NCI-H774 (cell line): ENCODE results near the gene TGM1.
"Not testable (repeated sequence)": the region's sequence is repeated elsewhere in the genome, so short reads cannot be mapped to it uniquely, and the experiment has no call there.

Source experiments
- DNase-seq: peaks from one replicate; lab custom pipeline; 2025; lab: John Stamatoyannopoulos, UW

The TGM1 gene

DNA sequence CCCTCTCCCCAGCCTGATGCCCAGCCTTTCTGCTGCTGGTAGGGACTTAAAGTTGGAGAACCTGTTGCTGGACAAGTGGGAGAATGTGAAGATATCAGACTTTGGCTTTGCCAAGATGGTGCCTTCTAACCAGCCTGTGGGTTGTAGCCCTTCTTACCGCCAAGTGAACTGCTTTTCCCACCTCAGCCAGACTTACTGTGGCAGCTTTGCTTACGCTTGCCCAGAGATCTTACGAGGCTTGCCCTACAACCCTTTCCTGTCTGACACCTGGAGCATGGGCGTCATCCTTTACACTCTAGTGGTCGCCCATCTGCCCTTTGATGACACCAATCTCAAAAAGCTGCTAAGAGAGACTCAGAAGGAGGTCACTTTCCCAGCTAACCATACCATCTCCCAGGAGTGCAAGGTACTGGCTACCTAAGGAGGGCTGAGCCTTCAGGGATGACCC is 55.8 kb downstream of the TGM1 start:
- no peak for DNase-seq

DNA sequence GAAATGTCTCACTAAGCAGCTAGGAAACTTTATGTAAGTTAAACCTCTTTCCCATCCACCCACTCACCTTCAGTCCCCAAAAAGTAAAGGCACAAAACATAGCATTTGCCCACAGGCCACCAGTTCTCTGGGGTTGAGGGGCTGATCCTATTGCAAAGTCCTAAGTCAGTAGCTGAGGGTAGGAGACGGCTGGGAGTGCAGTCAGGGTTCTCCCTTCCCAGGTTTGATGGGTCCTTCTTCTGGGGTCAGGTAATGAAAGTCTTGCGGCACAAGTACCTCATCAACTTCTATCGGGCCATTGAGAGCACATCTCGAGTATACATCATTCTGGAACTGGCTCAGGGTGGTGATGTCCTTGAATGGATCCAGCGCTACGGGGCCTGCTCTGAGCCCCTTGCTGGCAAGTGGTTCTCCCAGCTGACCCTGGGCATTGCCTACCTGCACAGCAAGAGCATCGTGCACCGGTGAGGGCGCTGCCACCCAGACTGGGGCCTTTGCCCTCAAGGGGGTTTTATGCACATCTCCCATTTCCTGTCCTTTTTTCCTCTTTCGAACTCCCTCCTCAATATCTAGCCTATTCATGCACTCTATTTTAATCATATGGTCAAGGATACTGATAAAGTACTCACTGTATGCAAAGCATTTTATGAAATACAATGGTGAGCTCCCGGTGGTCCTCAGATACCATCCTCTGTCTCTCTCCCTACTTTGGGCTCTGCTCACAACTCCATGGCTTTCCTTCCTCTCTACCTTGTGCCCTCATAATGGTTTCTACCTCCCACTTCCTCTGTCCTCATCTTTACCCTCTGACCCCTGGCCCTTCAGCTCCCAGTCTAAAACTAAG is 56.5 kb downstream of the TGM1 start:
- no peak for DNase-seq

- no peak for DNase-seq
These were observed 58.5 kb downstream of the TGM1 start for GRCh38 chr14:24204163-24205146.

- not testable (repeated sequence) for DNase-seq
These were observed 59.6 kb downstream of the TGM1 start for GRCh38 chr14:24203249-24203886.

DNA sequence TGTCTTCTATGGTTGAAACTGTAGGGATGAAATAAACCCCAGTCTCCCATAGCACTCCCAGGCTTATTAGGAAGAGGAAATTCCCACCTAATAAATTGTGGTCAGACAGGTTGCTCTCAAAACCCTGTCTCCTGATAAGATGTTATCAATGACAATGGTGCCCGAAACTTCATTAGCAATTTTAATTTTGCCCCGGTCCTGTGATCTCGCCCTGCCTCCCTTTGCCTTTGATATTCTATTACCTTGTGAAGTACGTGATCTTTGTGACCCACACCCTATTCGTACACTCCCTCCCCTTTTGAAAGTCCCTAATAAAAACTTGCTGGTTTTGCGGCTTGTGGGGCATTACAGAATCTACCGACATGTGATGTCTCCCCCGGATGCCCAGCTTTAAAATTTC is 60.4 kb downstream of the TGM1 start:
- DNase-seq, result not testable (repeated sequence)
